Suprapubic skin (tissue), 4 donors: ENCODE measurements around the gene NDUFS8. TPM values are rescaled to one million over a fixed set of nuclear protein-coding genes. Genes with fewer than 3 reads are reported as not detected.
"Not testable (repeated sequence)": the region's sequence is repeated elsewhere in the genome, so short reads cannot be mapped to it uniquely, and the experiment has no call there.

ENCODE experiments used
- DNase-seq, 2 donors: peaks; one replicate each; pipeline ENCODE4 v3.0.0-alpha.2; 2019; ENCODE audit warnings: low spot score in 2 of 2
- H3K27ac ChIP-seq: fragments of 200-600 bp; sonication (generic); one replicate; pipeline ENCODE4 v1.5.1; 2019
- H3K27me3 ChIP-seq: fragments of 200-600 bp; sonication (generic); one replicate; pipeline ENCODE4 v1.5.1; 2019
- H3K36me3 ChIP-seq: fragments of 200-600 bp; sonication (generic); one replicate; pipeline ENCODE4 v1.5.1; 2019
- H3K4me1 ChIP-seq: fragments of 200-600 bp; sonication (generic); one replicate; pipeline ENCODE4 v1.5.1; 2019
- H3K4me3 ChIP-seq: fragments of 200-600 bp; sonication (generic); one replicate; pipeline ENCODE4 v1.5.1; 2019; ENCODE audit warnings: mild to moderate bottlenecking
- H3K9me3 ChIP-seq: fragments of 200-600 bp; sonication (generic); one replicate; pipeline ENCODE4 v1.5.1; 2019
- CTCF ChIP-seq, 2 donors: fragments of 200-600 bp in 1 of 2; fragments of 450-650 bp in 1 of 2; sonication (generic) in 1 of 2; IDR thresholded peaks; one replicate each; pipeline ENCODE4 v1.5.1; 2016 to 2019; ENCODE audit warnings: antibody characterized with exemption in 2 of 2, mild to moderate bottlenecking in 1 of 2, moderate library complexity in 1 of 2
- EP300 ChIP-seq: sonication (generic); formaldehyde crosslinking; IDR thresholded peaks from one replicate; pipeline ENCODE4 v1.6.1; 2017; ENCODE audit warnings: antibody characterized with exemption
- POLR2A ChIP-seq, 2 donors: fragments of 450-650 bp; IDR thresholded peaks; one replicate each; pipeline ENCODE4 v1.6.1; 2017; ENCODE audit warnings: antibody characterized with exemption in 2 of 2, mild to moderate bottlenecking in 2 of 2, moderate library complexity in 2 of 2
- POLR2AphosphoS5 ChIP-seq, 3 donors: sonication (generic); formaldehyde crosslinking; IDR thresholded peaks; one replicate each; pipeline ENCODE4 v1.6.1; 2017; ENCODE audit warnings: antibody characterized with exemption in 3 of 3
- WGBS: methylation state at CpG from one replicate; pipeline ENCODE4 v1.1.5; 2018; 5-methylcytosine and 5-hydroxymethylcytosine counted together
- total RNA-seq, 4 donors: library from RNA; depleted of rRNA; stranded (reverse); fragments of >200 nt; gene quantifications; one replicate each; pipeline ENCODE4 v1.1.0, GENCODE V29; 2016

NDUFS8 gene
- 100 to 1,000 TPM in 3 of 4 donors, 10 to 100 TPM in 1; 90.8 to 155 (median 148) TPM for total RNA-seq

GRCh38 chr11:68030318-68031143 lies at the start of gene NDUFS8:
TSS of gene NDUFS8 (plus strand) at chr11:68030681. CDS start at chr11:68032152, 1,471 bp downstream.
- DNase-seq = peak; percentile 98 to 99
- Histone ChIP-seq H3K4me1 (peaks cover 41% of the 10 kb centered on the region), H3K36me3 (peaks cover 20% of the 10 kb centered on the region), H3K27ac (peak within 1 kb of the TSS; percentile 85), H3K4me3 (peak within 1 kb of the TSS; percentile 79), H3K9me3 (no peaks in the 10 kb centered on the region), H3K27me3 (no peaks in the 10 kb centered on the region)
- TF ChIP-seq POLR2AphosphoS5 (IDR thresholded peaks at IDR 0.05) (peak in 2 of 3 donors; percentile 21 to 47), CTCF (IDR thresholded peaks at IDR 0.05) (no peak)
- WGBS = 2% methylated on average over 44 of the region's 56 CpGs

DNA sequence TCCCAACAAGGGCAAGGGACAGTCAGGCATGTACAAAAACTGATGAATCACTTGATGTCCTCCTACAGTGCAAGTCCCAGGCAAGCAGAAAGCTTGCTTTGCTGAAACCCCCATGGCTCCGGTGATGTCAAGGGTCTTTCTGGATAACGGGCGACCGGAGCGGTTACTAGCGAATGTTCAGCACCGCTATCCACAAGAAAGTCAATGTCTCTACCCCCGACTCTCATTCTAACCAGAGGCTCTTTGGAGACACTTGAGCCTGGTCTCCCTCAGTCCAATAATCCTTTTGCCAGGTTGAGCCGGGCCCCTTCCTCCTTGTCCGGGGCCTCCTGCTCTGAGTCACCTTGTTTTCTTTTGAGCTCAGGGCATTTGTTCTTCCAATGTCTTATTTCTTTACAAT lies 49.3 kb upstream of the NDUFS8 start:
- DNase-seq, H3K27ac ChIP-seq, H3K36me3 ChIP-seq, H3K27me3 ChIP-seq, H3K9me3 ChIP-seq, H3K4me3 ChIP-seq: not testable (repeated sequence)
- peaks cover 10% of the 10 kb centered on the region for H3K4me1 ChIP-seq
- WGBS = 71% methylated on average over 10 of the region's 10 CpGs

DNA sequence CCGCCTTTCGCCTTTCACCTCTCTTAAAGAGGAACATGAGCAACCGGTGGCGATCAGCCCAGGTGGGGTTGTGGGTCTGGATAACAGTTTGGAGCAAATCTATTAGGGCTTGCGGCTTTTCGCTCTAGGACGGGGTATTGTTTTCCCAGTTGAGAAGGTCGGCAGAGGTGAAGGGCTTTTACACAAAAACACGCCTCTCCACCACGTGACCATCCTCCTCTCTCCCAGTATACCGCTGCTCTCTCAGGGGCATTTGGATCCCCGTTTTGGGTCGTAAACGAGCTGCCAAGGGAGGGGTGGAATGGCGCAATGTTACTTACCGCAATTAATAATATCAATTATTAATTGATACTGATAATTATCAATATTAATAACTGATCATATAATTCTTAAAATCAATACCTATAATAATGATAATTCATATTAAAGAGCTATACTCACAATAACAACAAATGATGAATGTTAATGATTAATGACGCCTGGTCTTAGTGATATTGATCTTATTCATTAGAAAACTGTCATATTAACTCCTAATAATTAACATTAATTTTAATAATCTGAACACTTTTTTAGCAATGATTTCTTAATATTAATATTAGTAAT lies 48.1 kb upstream of the NDUFS8 start:
- H3K27ac ChIP-seq, H3K27me3 ChIP-seq, H3K4me3 ChIP-seq, H3K36me3 ChIP-seq, H3K9me3 ChIP-seq: not testable (repeated sequence)
- DNase-seq = peak in 1 of 2 donors; percentile 23
- peaks cover 10% of the 10 kb centered on the region for H3K4me1 ChIP-seq
- 82% methylated on average over 17 of the region's 17 CpGs for WGBS

DNA sequence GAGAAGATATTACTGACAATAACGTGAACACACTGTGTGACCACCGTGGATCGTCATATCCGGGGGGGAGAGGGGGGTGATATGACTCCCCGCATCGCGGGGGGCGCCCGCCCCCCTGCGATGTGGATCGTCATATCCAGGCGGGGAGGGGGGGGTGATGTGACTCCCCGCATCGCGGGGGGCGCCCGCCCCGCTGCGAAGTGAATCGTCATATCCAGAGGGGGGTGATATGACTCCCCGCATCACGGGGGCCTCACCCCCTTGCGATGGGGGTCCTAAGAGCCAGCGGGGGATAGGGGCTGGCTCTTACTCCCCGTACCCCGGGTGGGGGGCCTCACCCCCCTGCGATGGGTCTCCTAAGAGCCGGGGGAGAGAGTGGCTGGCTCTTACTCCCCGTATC lies 46.5 kb upstream of the NDUFS8 start:
- Histone ChIP-seq H3K27ac (no peak overlapping the region), H3K36me3 (no peaks in the 10 kb centered on the region), H3K9me3 (no peaks in the 10 kb centered on the region), H3K4me1 (peaks cover 2% of the 10 kb centered on the region), H3K27me3 (no peaks in the 10 kb centered on the region), H3K4me3 (no peak overlapping the region)
- TF ChIP-seq EP300 (no peak), POLR2A (IDR thresholded peaks at IDR 0.05) (no peak), CTCF (IDR thresholded peaks at IDR 0.05) (no peak)
- WGBS = 84% methylated on average over 22 of the region's 29 CpGs
- peak in 1 of 2 donors; percentile 16 for DNase-seq

GRCh38 chr11:67985302-67985701 lies 45.2 kb upstream of the NDUFS8 start:
- not testable (repeated sequence) for H3K27me3 ChIP-seq, H3K4me1 ChIP-seq, H3K4me3 ChIP-seq, H3K9me3 ChIP-seq, H3K27ac ChIP-seq, DNase-seq, H3K36me3 ChIP-seq
- 83% methylated on average over 6 of the region's 6 CpGs for WGBS

GRCh38 chr11:67990546-67991346 lies 39.7 kb upstream of the NDUFS8 start:
- WGBS = 27% methylated on average over 3 of the region's 58 CpGs
- H3K9me3 ChIP-seq, H3K36me3 ChIP-seq, H3K27ac ChIP-seq, H3K27me3 ChIP-seq: not testable (repeated sequence)
- H3K4me1 ChIP-seq = peaks cover 15% of the 10 kb centered on the region
- peak overlapping the region; percentile 19 for H3K4me3 ChIP-seq
- DNase-seq = peak in 1 of 2 donors; percentile 69

DNA sequence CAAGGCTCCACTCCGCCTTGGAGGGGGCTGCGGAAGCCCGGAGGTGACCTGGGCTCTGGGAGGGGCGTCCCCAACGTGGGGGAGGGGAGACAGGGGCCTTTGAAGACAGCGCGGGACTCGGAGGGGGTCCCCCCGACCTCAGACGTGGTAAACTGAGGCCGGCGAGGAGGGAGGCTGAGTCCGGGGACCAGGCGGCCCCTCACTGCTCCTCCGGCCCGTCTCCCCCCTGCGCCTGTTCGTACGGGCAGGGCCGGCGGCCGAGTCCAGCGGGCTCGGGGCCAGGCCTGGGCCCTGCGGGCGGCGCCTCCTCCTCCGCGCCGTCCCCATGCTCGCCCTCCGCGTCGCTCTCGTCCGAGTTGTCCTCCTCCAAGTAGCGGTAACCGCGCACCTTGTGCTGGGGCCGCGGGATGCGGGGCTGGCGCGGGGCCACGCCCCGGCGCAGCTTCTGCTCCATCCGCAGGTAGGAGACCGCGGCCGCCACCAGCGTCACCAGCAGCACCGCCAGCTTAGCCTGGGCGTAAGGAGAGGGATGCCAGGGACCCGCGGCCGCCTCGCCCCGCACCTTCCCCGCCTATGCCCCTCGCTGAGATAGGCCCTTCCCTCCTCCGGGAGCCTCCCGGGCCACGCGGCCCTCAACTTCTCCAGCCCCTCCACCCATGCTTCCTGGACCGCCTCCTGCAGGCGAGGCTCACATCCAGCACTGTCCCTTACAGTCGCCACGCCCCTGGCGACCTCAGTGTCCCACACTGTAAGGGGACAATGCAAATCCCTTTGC lies 38.9 kb upstream of the NDUFS8 start:
- H3K27me3 ChIP-seq, H3K27ac ChIP-seq, DNase-seq, H3K36me3 ChIP-seq, H3K9me3 ChIP-seq: not testable (repeated sequence)
- H3K4me1 ChIP-seq = peaks cover 15% of the 10 kb centered on the region
- H3K4me3 ChIP-seq = peak overlapping the region; percentile 19
- 33% methylated on average over 38 of the region's 70 CpGs for WGBS
